ENCODE data around the gene ZCCHC14.
"Not testable (repeated sequence)": the region's sequence is repeated elsewhere in the genome, so short reads cannot be mapped to it uniquely, and the experiment has no call there.

The ZCCHC14 gene

GRCh38 chr16:87391950-87392820 lies 100.6 kb downstream of the ZCCHC14 start, which contains the start of gene MAP1LC3B:
MAP1LC3B (plus strand) TSS chr16:87392336; CDS start chr16:87392428, 92 bp downstream.
- no peaks in the 10 kb centered on the region for H3K27me3 ChIP-seq (ENCODE audit: insufficient read depth, poor library complexity, severe bottlenecking)
- H3K27ac ChIP-seq (replicated peaks) = peak within 1 kb of the TSS; percentile 87
- peak; percentile 6; the same call in 1 of the 2 replicates for TF ChIP-seq SPI1 (IDR thresholded peaks at IDR 0.05; ENCODE audit: borderline replicate concordance, low read depth)
- TF ChIP-seq GABPA (IDR thresholded peaks at IDR 0.05; ENCODE audit: low read depth) = no peak
- TF ChIP-seq POLR2AphosphoS5 (IDR thresholded peaks at IDR 0.05; ENCODE audit: low read depth) = peak; percentile 97
- peak; percentile 68 to 87 for DNase-seq (ENCODE audit: low read depth in 1 of 2, low spot score in 1 of 2)
- peak within 1 kb of the TSS; percentile 48 for H3K4me3 ChIP-seq (replicated peaks; ENCODE audit: insufficient read depth, low read length)

- Histone ChIP-seq H3K27ac (replicated peaks) (peak overlapping the region; percentile 87), H3K27me3 (ENCODE audit: insufficient read depth, poor library complexity, severe bottlenecking) (no peaks in the 10 kb centered on the region), H3K4me3 (replicated peaks; ENCODE audit: insufficient read depth, low read length) (peak overlapping the region; percentile 37)
- TF ChIP-seq GABPA (IDR thresholded peaks at IDR 0.05; ENCODE audit: low read depth) = no peak
- no peak for TF ChIP-seq SPI1 (IDR thresholded peaks at IDR 0.05; ENCODE audit: borderline replicate concordance, low read depth)
- no peak for TF ChIP-seq REST (IDR thresholded peaks at IDR 0.05; ENCODE audit: insufficient replicate concordance, low read depth)
- no peak for TF ChIP-seq POLR2AphosphoS5 (IDR thresholded peaks at IDR 0.05; ENCODE audit: low read depth)
- peak in 1 of 2 experiments; percentile 13 for DNase-seq (ENCODE audit: low read depth in 1 of 2, low spot score in 1 of 2)
Observed at GRCh38 chr16:87391324-87391949, 101.4 kb downstream of the ZCCHC14 start.

GRCh38 chr16:87390641-87391323 lies 102.0 kb downstream of the ZCCHC14 start:
- no peak overlapping the region for H3K4me3 ChIP-seq (replicated peaks; ENCODE audit: insufficient read depth, low read length)
- H3K27me3 ChIP-seq (ENCODE audit: insufficient read depth, poor library complexity, severe bottlenecking) = no peaks in the 10 kb centered on the region
- H3K27ac ChIP-seq (replicated peaks) = peak overlapping the region; percentile 87
- no peak for DNase-seq (ENCODE audit: low read depth in 1 of 2, low spot score in 1 of 2)
- TF ChIP-seq SPI1 (IDR thresholded peaks at IDR 0.05; ENCODE audit: borderline replicate concordance, low read depth) = no peak
- no peak for TF ChIP-seq REST (IDR thresholded peaks at IDR 0.05; ENCODE audit: insufficient replicate concordance, low read depth)
- TF ChIP-seq GABPA (IDR thresholded peaks at IDR 0.05; ENCODE audit: low read depth) = no peak
- no peak for TF ChIP-seq CTCF (IDR thresholded peaks at IDR 0.05; ENCODE audit: insufficient read depth, low read length)
- TF ChIP-seq POLR2AphosphoS5 (IDR thresholded peaks at IDR 0.05; ENCODE audit: low read depth) = no peak

- DNase-seq (ENCODE audit: low read depth in 1 of 2, low spot score in 1 of 2); H3K27ac ChIP-seq (replicated peaks); H3K27me3 ChIP-seq (ENCODE audit: insufficient read depth, poor library complexity, severe bottlenecking); H3K4me3 ChIP-seq (replicated peaks; ENCODE audit: insufficient read depth, low read length): not testable (repeated sequence)
Observed at GRCh38 chr16:87389914-87390313, 102.9 kb downstream of the ZCCHC14 start.

GRCh38 chr16:87389245-87389644 lies 103.6 kb downstream of the ZCCHC14 start:
- no peaks in the 10 kb centered on the region for H3K27me3 ChIP-seq (ENCODE audit: insufficient read depth, poor library complexity, severe bottlenecking)
- H3K4me3 ChIP-seq (replicated peaks; ENCODE audit: insufficient read depth, low read length) = no peak overlapping the region
- peak in 1 of 2 experiments; percentile 1 for DNase-seq (ENCODE audit: low read depth in 1 of 2, low spot score in 1 of 2)
- H3K27ac ChIP-seq (replicated peaks) = peak overlapping the region; percentile 81
- TF ChIP-seq GABPA (IDR thresholded peaks at IDR 0.05; ENCODE audit: low read depth) = no peak
- TF ChIP-seq REST (IDR thresholded peaks at IDR 0.05; ENCODE audit: insufficient replicate concordance, low read depth) = no peak
- TF ChIP-seq CTCF (IDR thresholded peaks at IDR 0.05; ENCODE audit: insufficient read depth, low read length) = no peak
- TF ChIP-seq POLR2AphosphoS5 (IDR thresholded peaks at IDR 0.05; ENCODE audit: low read depth) = no peak
